Measurements from ENCODE around the gene UQCRC1. TPM values are rescaled to one million over a fixed set of nuclear protein-coding genes. Genes with fewer than 3 reads are reported as not detected.

UQCRC1 gene
- total and polyA plus RNA-seq, 2 experiments from 2014 or later = 308 to 405 TPM

- no peak overlapping the region for H3K4me3 ChIP-seq
Measured at GRCh38 chr3:48647714-48648113, 38.3 kb upstream of the UQCRC1 start.

GRCh38 chr3:48644898-48645760 lies 35.7 kb upstream of the UQCRC1 start:
- H3K36me3 ChIP-seq (replicated peaks; ENCODE audit: insufficient read depth, low read depth) = no peaks in the 10 kb centered on the region
- no peak overlapping the region for H3K4me3 ChIP-seq
- no peak for DNase-seq (ENCODE audit: low spot score)
- H3K27me3 ChIP-seq = no peaks in the 10 kb centered on the region
- H3K27ac ChIP-seq = no peak overlapping the region
- H4K20me1 ChIP-seq (ENCODE audit: insufficient read depth, poor library complexity, severe bottlenecking) = no peaks in the 10 kb centered on the region
- no peaks in the 10 kb centered on the region for H3K4me1 ChIP-seq (ENCODE audit: insufficient read depth)
- H2AFZ ChIP-seq = no peak overlapping the region
- H3K9me2 ChIP-seq (replicated peaks; ENCODE audit: insufficient read depth) = no peaks in the 10 kb centered on the region
- no peaks in the 10 kb centered on the region for H3K9me3 ChIP-seq (ENCODE audit: low read depth)
- TF ChIP-seq CTCF (IDR thresholded peaks at IDR 0.05; ENCODE audit: poor library complexity) = no peak
- no peak for TF ChIP-seq EZH2 (IDR thresholded peaks at IDR 0.05; ENCODE audit: borderline replicate concordance)
- TF ChIP-seq EZH2phosphoT487 (IDR thresholded peaks at IDR 0.05; ENCODE audit: low read depth, severe bottlenecking, unreplicated experiment) = no peak
- H3K79me2 ChIP-seq = no peaks in the 10 kb centered on the region
- H3K4me2 ChIP-seq = no peak overlapping the region
- 97% methylated on average over 22 of the region's 22 CpGs for WGBS (ENCODE audit: low lambda C conversion rate, missing lambda C conversion rate)

More at GRCh38 chr3:48647714-48648113, 38.3 kb upstream of the UQCRC1 start:
- H3K4me1 ChIP-seq (ENCODE audit: insufficient read depth) = no peaks in the 10 kb centered on the region
- WGBS (ENCODE audit: low lambda C conversion rate, missing lambda C conversion rate) = 98% methylated on average over 9 of the region's 9 CpGs
- no peaks in the 10 kb centered on the region for H3K36me3 ChIP-seq (replicated peaks; ENCODE audit: insufficient read depth, low read depth)
- no peak for TF ChIP-seq CTCF (IDR thresholded peaks at IDR 0.05; ENCODE audit: poor library complexity)
- TF ChIP-seq EZH2 (IDR thresholded peaks at IDR 0.05; ENCODE audit: borderline replicate concordance) = no peak
- TF ChIP-seq EZH2phosphoT487 (IDR thresholded peaks at IDR 0.05; ENCODE audit: low read depth, severe bottlenecking, unreplicated experiment) = no peak
- no peak overlapping the region for H3K4me2 ChIP-seq
- no peak for DNase-seq (ENCODE audit: low spot score)
- H3K79me2 ChIP-seq = no peaks in the 10 kb centered on the region
- no peaks in the 10 kb centered on the region for H4K20me1 ChIP-seq (ENCODE audit: insufficient read depth, poor library complexity, severe bottlenecking)
- no peaks in the 10 kb centered on the region for H3K27me3 ChIP-seq
- no peaks in the 10 kb centered on the region for H3K9me3 ChIP-seq (ENCODE audit: low read depth)
- no peak overlapping the region for H3K27ac ChIP-seq
- no peaks in the 10 kb centered on the region for H3K9me2 ChIP-seq (replicated peaks; ENCODE audit: insufficient read depth)
- H2AFZ ChIP-seq = no peak overlapping the region

GRCh38 chr3:48642605-48643004 lies 33.2 kb upstream of the UQCRC1 start:
- DNase-seq (ENCODE audit: low spot score) = no peak
- H4K20me1 ChIP-seq (ENCODE audit: insufficient read depth, poor library complexity, severe bottlenecking) = no peaks in the 10 kb centered on the region
- WGBS (ENCODE audit: low lambda C conversion rate, missing lambda C conversion rate) = 93% methylated on average over 12 of the region's 12 CpGs

More at GRCh38 chr3:48642605-48643004, 33.2 kb upstream of the UQCRC1 start:
- H3K9me2 ChIP-seq (replicated peaks; ENCODE audit: insufficient read depth) = no peaks in the 10 kb centered on the region
- TF ChIP-seq CTCF (IDR thresholded peaks at IDR 0.05; ENCODE audit: poor library complexity) = no peak
- TF ChIP-seq EZH2 (IDR thresholded peaks at IDR 0.05; ENCODE audit: borderline replicate concordance) = no peak
- TF ChIP-seq EZH2phosphoT487 (IDR thresholded peaks at IDR 0.05; ENCODE audit: low read depth, severe bottlenecking, unreplicated experiment) = no peak
- no peak overlapping the region for H3K4me3 ChIP-seq
- H3K27me3 ChIP-seq = no peaks in the 10 kb centered on the region
- no peak overlapping the region for H2AFZ ChIP-seq
- H3K79me2 ChIP-seq = no peaks in the 10 kb centered on the region
- no peak overlapping the region for H3K4me2 ChIP-seq
- no peaks in the 10 kb centered on the region for H3K36me3 ChIP-seq (replicated peaks; ENCODE audit: insufficient read depth, low read depth)
- H3K27ac ChIP-seq = no peak overlapping the region
- no peaks in the 10 kb centered on the region for H3K9me3 ChIP-seq (ENCODE audit: low read depth)
- no peaks in the 10 kb centered on the region for H3K4me1 ChIP-seq (ENCODE audit: insufficient read depth)
